ENCODE measurements around the gene ZNF438. TPM values are rescaled to one million over a fixed set of nuclear protein-coding genes. Genes with fewer than 3 reads are reported as not detected.

The ZNF438 gene
- total RNA-seq, 1 experiment from 2014 or later = 8.4 TPM

DNA sequence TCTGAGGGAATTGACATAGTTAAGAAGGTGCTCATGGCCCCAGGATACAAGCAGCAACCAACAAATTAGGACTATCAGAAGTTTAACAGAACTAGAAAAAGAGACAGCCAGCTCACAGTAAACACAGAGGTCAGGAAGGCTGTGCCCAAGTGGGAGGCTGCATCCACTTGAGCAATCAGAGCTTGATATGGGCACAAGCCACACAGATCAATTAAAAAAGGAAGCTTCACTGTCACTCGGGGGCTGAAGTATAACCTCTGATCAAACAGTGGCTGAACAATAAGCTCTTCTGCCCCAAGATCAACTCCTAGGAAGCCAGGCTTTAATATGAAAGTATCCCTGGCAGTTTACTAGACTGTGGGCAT, 40.0 kb downstream of the ZNF438 start:
- TF ChIP-seq, protein P1, sequence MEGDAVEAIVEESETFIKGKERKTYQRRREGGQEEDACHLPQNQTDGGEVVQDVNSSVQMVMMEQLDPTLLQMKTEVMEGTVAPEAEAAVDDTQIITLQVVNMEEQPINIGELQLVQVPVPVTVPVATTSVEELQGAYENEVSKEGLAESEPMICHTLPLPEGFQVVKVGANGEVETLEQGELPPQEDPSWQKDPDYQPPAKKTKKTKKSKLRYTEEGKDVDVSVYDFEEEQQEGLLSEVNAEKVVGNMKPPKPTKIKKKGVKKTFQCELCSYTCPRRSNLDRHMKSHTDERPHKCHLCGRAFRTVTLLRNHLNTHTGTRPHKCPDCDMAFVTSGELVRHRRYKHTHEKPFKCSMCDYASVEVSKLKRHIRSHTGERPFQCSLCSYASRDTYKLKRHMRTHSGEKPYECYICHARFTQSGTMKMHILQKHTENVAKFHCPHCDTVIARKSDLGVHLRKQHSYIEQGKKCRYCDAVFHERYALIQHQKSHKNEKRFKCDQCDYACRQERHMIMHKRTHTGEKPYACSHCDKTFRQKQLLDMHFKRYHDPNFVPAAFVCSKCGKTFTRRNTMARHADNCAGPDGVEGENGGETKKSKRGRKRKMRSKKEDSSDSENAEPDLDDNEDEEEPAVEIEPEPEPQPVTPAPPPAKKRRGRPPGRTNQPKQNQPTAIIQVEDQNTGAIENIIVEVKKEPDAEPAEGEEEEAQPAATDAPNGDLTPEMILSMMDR (IDR thresholded peaks at IDR 0.05; ENCODE audit: unreplicated experiment) = no peak
- H3K9me3 Mint-ChIP-seq (ENCODE audit: unreplicated experiment) = peaks cover 10% of the 10 kb centered on the region
- CTCF ChIA-PET = no interaction called here
- POLR2A ChIA-PET = no interaction called here
- no TSS peak for BruUV-seq (replicated peaks)
- intact Hi-C loops (cut with micrococcal nuclease) = no loop called here
- no peaks in the 10 kb centered on the region for H3K4me1 Mint-ChIP-seq (ENCODE audit: insufficient read depth, unreplicated experiment)
- H3K36me3 Mint-ChIP-seq (ENCODE audit: insufficient read depth, unreplicated experiment) = no peaks in the 10 kb centered on the region
- no peak for DNase-seq (ENCODE audit: unreplicated experiment)
- H3K4me3 Mint-ChIP-seq (ENCODE audit: unreplicated experiment) = no peak overlapping the region
- no peak overlapping the region for H3K27ac Mint-ChIP-seq (ENCODE audit: low read depth, unreplicated experiment)
- no peaks in the 10 kb centered on the region for H3K27me3 Mint-ChIP-seq (ENCODE audit: insufficient read depth, unreplicated experiment)

DNA sequence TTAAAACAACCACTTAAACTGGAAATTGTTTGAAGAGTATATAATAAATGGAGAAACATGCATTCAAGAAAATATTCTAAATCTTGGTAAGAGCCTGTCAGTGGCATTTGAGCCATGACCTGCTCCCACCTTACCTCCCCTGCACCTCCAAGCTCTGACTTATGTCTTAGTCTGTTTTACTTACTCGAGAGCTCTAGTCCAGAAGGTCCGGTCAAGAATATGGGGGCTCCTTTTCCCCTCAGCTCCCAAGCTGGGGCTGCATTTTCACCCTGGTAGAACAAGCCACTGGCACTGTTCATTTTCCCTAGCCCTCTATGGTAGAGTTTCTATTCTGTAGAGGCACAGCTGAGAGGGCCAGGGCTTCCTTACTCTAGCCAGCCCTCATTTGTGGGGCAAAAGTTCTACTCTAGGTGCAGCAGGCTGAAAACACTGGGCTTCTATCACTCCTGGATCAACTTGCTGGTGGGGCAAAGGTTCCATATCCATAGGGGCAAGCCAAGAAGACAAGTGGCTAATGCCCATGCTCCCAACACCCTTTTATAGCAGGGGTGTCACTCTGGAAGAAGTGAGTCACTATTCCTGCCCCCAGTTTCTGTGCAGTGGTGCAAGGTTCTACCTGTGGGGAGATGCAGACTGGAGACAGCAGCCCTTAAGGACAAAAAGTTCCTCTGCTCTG, 40.6 kb downstream of the ZNF438 start:
- Mint-ChIP-seq H3K9me3 (ENCODE audit: unreplicated experiment) (peaks cover 4% of the 10 kb centered on the region), H3K4me1 (ENCODE audit: insufficient read depth, unreplicated experiment) (peaks cover 3% of the 10 kb centered on the region), H3K27ac (ENCODE audit: low read depth, unreplicated experiment) (no peak overlapping the region), H3K36me3 (ENCODE audit: insufficient read depth, unreplicated experiment) (no peaks in the 10 kb centered on the region), H3K27me3 (ENCODE audit: insufficient read depth, unreplicated experiment) (no peaks in the 10 kb centered on the region), H3K4me3 (ENCODE audit: unreplicated experiment) (no peak overlapping the region)
- POLR2A ChIA-PET = no interaction called here
- TF ChIP-seq, protein P1 (IDR thresholded peaks at IDR 0.05; ENCODE audit: unreplicated experiment) = no peak
- intact Hi-C loops (cut with micrococcal nuclease) = no loop called here
- no TSS peak for BruUV-seq (replicated peaks)
- CTCF ChIA-PET = no interaction called here
- no peak for DNase-seq (ENCODE audit: unreplicated experiment)

DNA sequence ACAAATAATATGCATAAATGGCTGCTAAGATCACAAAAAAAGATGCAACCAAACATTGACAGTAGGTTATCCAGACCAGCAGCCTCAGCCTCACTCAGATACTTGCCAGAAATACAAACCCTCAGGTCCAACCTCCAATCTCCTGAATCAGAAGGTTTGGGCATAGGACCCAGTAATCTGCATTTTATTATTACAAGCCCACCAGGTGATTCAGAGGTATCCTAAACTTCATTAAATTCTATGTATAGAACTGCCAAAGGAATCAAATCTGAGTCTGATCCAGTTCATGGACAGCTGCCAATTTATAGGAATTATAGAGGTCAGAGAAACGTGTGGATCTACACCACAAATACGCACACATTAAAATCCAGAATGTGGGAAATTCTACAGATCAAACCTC, 41.3 kb downstream of the ZNF438 start:
- no peak for DNase-seq (ENCODE audit: unreplicated experiment)
- ChIA-PET POLR2A (no interaction called here), CTCF (no interaction called here)
- no peaks in the 10 kb centered on the region for H3K9me3 Mint-ChIP-seq (ENCODE audit: unreplicated experiment)
- no peaks in the 10 kb centered on the region for H3K27me3 Mint-ChIP-seq (ENCODE audit: insufficient read depth, unreplicated experiment)
- no peak overlapping the region for H3K27ac Mint-ChIP-seq (ENCODE audit: low read depth, unreplicated experiment)
- peaks cover 5% of the 10 kb centered on the region for H3K4me1 Mint-ChIP-seq (ENCODE audit: insufficient read depth, unreplicated experiment)
- TF ChIP-seq, protein P1 (IDR thresholded peaks at IDR 0.05; ENCODE audit: unreplicated experiment) = no peak
- intact Hi-C loops (cut with micrococcal nuclease) = no loop called here
- H3K36me3 Mint-ChIP-seq (ENCODE audit: insufficient read depth, unreplicated experiment) = no peaks in the 10 kb centered on the region
- no TSS peak for BruUV-seq (replicated peaks)
- no peak overlapping the region for H3K4me3 Mint-ChIP-seq (ENCODE audit: unreplicated experiment)

DNA sequence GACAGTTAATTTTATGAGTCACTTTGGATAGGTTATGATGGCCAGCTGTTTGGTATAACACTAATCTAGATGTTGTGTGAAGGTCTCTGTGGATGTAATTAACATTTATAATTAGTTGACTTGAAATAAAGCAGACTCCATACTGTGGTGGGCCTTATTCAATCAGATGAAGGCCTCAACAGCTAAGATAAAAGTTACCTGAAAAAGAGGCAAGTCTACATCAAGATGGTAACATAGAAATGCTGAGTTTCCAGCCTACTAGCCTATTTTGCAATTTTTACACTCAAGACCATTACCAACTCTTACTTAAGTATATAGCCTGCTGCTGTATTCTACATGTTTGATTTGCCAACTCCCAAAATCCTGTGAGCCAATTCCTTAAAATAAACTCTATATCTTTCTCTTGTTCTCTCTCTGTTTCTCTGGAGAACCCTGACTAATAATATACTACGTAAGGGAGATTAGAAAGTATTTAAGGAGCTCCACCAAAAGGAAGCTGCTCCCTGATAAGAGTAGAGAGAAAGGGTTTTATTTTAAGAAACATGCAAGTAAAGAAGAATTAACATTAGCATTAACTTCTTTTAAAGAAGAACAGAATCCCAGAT, 42.7 kb downstream of the ZNF438 start:
- Mint-ChIP-seq H3K36me3 (ENCODE audit: insufficient read depth, unreplicated experiment) (no peaks in the 10 kb centered on the region), H3K4me1 (ENCODE audit: insufficient read depth, unreplicated experiment) (peaks cover 5% of the 10 kb centered on the region), H3K27ac (ENCODE audit: low read depth, unreplicated experiment) (no peak overlapping the region), H3K4me3 (ENCODE audit: unreplicated experiment) (no peak overlapping the region), H3K27me3 (ENCODE audit: insufficient read depth, unreplicated experiment) (no peaks in the 10 kb centered on the region), H3K9me3 (ENCODE audit: unreplicated experiment) (no peaks in the 10 kb centered on the region)
- DNase-seq (ENCODE audit: unreplicated experiment) = no peak
- intact Hi-C loops (cut with micrococcal nuclease) = loop anchor here (5.0 to 10.0 kb wide), 2 partner anchors 43 to 74 kb away; partner anchors contain the start of gene ZNF438
- ChIA-PET CTCF (interaction anchor here (0.6 to 1.9 kb wide), 2 partner anchors 43 to 394 kb away, joined by 3 read pairs; partner anchors contain the start of gene ZNF438), POLR2A (interaction anchor here (1.0 to 2.9 kb wide), 3 partner anchors 8 to 43 kb away, joined by 3 to 13 read pairs (median 10); partner anchors contain the start of gene ZNF438)
- TF ChIP-seq, protein P1 (IDR thresholded peaks at IDR 0.05; ENCODE audit: unreplicated experiment) = no peak
- BruUV-seq (replicated peaks) = no TSS peak
